HepG2 (cell line): ENCODE results near the gene AHSG. TPM values are rescaled to one million over a fixed set of nuclear protein-coding genes. Genes with fewer than 3 reads are reported as not detected.
A peak's percentile ranks its signal among the peaks of the same experiment; 100 is the strongest.

Experiments used
- ATAC-seq: fragments of 200-7000 bp; cut with Tn5 transposase; 3 replicates; pipeline ENCODE4 v1.9.1; 2020; ENCODE audit warnings: mild to moderate bottlenecking, moderate library complexity
- BruUV-seq: library from RNA; stranded (reverse); fragments of 400-500 nt; replicated peaks from 2 replicates; lab custom pipeline; 2021; lab: Mats Ljungman, UMichigan
- CTCF ChIA-PET: fragments of 300-600 bp; formaldehyde crosslinking; extraction: SDS; loops from one replicate; lab custom pipeline; 2021; ENCODE audit warnings: low total read pairs, inconsistent platforms, low intra/inter-chr PET ratio; lab: Yijun Ruan, JAX
- POLR2A ChIA-PET: fragments of 350-600 bp; sonication (Branson Sonifier 250); formaldehyde crosslinking; loops from one replicate; lab custom pipeline; 2020; ENCODE audit warnings: antibody characterized with exemption, inconsistent platforms; lab: Yijun Ruan, JAX
- DNase-seq: peaks from one replicate; pipeline ENCODE4 v3.0.0-alpha.2; 2015; ENCODE audit warnings: low spot score
- FAIRE-seq: peaks from 3 replicates; lab custom pipeline; 2011; peaks lifted over from hg19 to GRCh38; lab: Jason Lieb, UNC
- H2AFZ ChIP-seq: one replicate; pipeline ENCODE4 v1.6.1; 2011; ENCODE audit warnings: low read length, inconsistent platforms
- H3K27ac ChIP-seq: fragments of 300-600 bp; 3 replicates; pipeline ENCODE4 v1.8.0; 2011; ENCODE audit warnings: mixed run types, mild to moderate bottlenecking, mixed read lengths, low read length, inconsistent platforms; ENCODE audit not compliant: insufficient read depth; ENCODE audit errors: extremely low read length
- H3K27me3 ChIP-seq, 2 experiments: fragments of 200-600 bp in 1 of 2; 2 replicates in 1 of 2; 3 replicates in 1 of 2; pipeline versions ENCODE4 v1.6.0 to v1.8.0; 2011; ENCODE audit warnings: low read length in 2 of 2, mild to moderate bottlenecking in 2 of 2, moderate library complexity in 2 of 2, inconsistent platforms in 1 of 2; ENCODE audit not compliant: insufficient read depth in 2 of 2, control insufficient read depth in 1 of 2
- H3K36me3 ChIP-seq, 2 experiments: fragments of 200-600 bp in 1 of 2; replicated peaks in 1 of 2; 2 replicates in 1 of 2; 3 replicates in 1 of 2; pipeline versions ENCODE4 v1.5.1 to v1.8.0; 2011; ENCODE audit warnings: low read length in 2 of 2, inconsistent platforms in 1 of 2; ENCODE audit not compliant: insufficient read depth in 2 of 2, control insufficient read depth in 1 of 2
- H3K4me1 ChIP-seq: 2 replicates; pipeline ENCODE4 v1.5.1; 2012; ENCODE audit warnings: low read length, inconsistent platforms; ENCODE audit not compliant: insufficient read depth
- H3K4me2 ChIP-seq: 2 replicates; pipeline ENCODE4 v1.6.0; 2011; ENCODE audit warnings: low read depth, low read length, inconsistent platforms
- H3K4me3 ChIP-seq, 3 experiments: fragments of 200-600 bp in 1 of 3; sonication (generic), shearing (Covaris generic) in 1 of 3; replicated peaks in 1 of 3; 2 replicates each; pipeline ENCODE4 v1.5.1; 2011 to 2016; ENCODE audit warnings: low read length in 3 of 3, inconsistent platforms in 2 of 3, low read depth in 2 of 3, mild to moderate bottlenecking in 2 of 3, control low read depth in 1 of 3, mixed read lengths in 1 of 3; ENCODE audit not compliant: insufficient read depth in 1 of 3
- H3K79me2 ChIP-seq: one replicate; pipeline ENCODE4 v1.6.1; 2011; ENCODE audit warnings: low read length, inconsistent platforms; ENCODE audit not compliant: insufficient read depth
- H3K9ac ChIP-seq: 2 replicates; pipeline ENCODE4 v1.6.0; 2011; ENCODE audit warnings: mild to moderate bottlenecking, low read depth, low read length, inconsistent platforms; ENCODE audit not compliant: insufficient read depth
- H3K9me3 ChIP-seq: 2 replicates; pipeline ENCODE4 v1.5.1; 2012; ENCODE audit warnings: mild to moderate bottlenecking, low read length
- H4K20me1 ChIP-seq: 2 replicates; pipeline ENCODE4 v1.6.0; 2011; ENCODE audit warnings: inconsistent platforms, mild to moderate bottlenecking, low read length, moderate library complexity; ENCODE audit not compliant: insufficient read depth
- BORCS8-MEF2B ChIP-seq: sonication (generic); formaldehyde crosslinking; IDR thresholded peaks from 2 replicates; pipeline ENCODE4 v1.8.0; 2022; ENCODE audit warnings: mild to moderate bottlenecking, missing genetic modification reagents
- FIP1L1 ChIP-seq: fragments of 200-400 bp; formaldehyde crosslinking; IDR thresholded peaks from 2 replicates; pipeline ENCODE4 v1.6.1; 2018; ENCODE audit warnings: low read depth, mild to moderate bottlenecking, low read length, moderate library complexity, borderline replicate concordance; ENCODE audit not compliant: insufficient read depth
- MED1 ChIP-seq: sonication (generic); formaldehyde crosslinking; IDR thresholded peaks from 2 replicates; pipeline ENCODE4 v1.4.0; 2020; ENCODE audit warnings: missing genetic modification reagents
- RBFOX2 ChIP-seq: fragments of 200-400 bp; formaldehyde crosslinking; IDR thresholded peaks from 2 replicates; pipeline ENCODE4 v1.6.1; 2017; ENCODE audit warnings: low read depth, mild to moderate bottlenecking, low read length
- SMAD3 ChIP-seq: sonication (generic); formaldehyde crosslinking; IDR thresholded peaks from 2 replicates; pipeline ENCODE4 v1.4.0; 2020; ENCODE audit warnings: missing genetic modification reagents
- ZNF264 ChIP-seq: sonication (generic); formaldehyde crosslinking; IDR thresholded peaks from 2 replicates; pipeline ENCODE4 v1.4.0; 2020; ENCODE audit warnings: missing genetic modification reagents
- WGBS: methylation state at CpG from one replicate; pipeline ENCODE4 v1.1.6; 2017; ENCODE audit warnings: low lambda C conversion rate; 5-methylcytosine and 5-hydroxymethylcytosine counted together
- in situ Hi-C: cut with HindIII; loops from 2 replicates; pipeline ENCODE4 v1.10.0; 2017; ENCODE audit warnings: low pct_unique_long_range_greater_than_20kb; ENCODE audit not compliant: extremely low pct_ligation_motif_present
- intact Hi-C: fragments of 100-400 bp; cut with micrococcal nuclease; formaldehyde crosslinking; loops from one replicate; pipeline ENCODE4 v1.10.0; 2022; ENCODE audit not compliant: unreplicated experiment
- polyA plus RNA-seq, 8 experiments: library from polyadenylated mRNA; depleted of rRNA in 3 of 8; stranded (reverse) in 7 of 8; unstranded in 1 of 8; fragments of >200 nt; fragmentation: Illumina TruSeq in 4 of 8; extraction: Trizol in 4 of 8; gene quantifications; 2 replicates each; pipeline versions ENCODE4 v1.2.1 to v1.2.3, GENCODE V29; 2011 to 2016; ENCODE audit warnings: low read depth in 4 of 8, missing spikeins in 1 of 8, mixed read lengths in 1 of 8; ENCODE audit not compliant: insufficient read depth in 1 of 8
- total RNA-seq, 5 experiments: library from RNA; depleted of rRNA; stranded (reverse); fragments of >200 nt; fragmentation: Illumina TruSeq; extraction: Trizol; gene quantifications; 2 replicates each; pipeline ENCODE4 v1.2.3, GENCODE V29; 2016; ENCODE audit warnings: low read depth in 1 of 5
- TF ChIP-seq, protein P1 (sequence below): sonication (generic); formaldehyde crosslinking; IDR thresholded peaks from 2 replicates; pipeline ENCODE4 v1.5.0; 2020; ENCODE audit warnings: missing genetic modification reagents
- TF ChIP-seq, protein P2 (sequence below): sonication (generic); formaldehyde crosslinking; IDR thresholded peaks from 2 replicates; pipeline ENCODE4; 2020; ENCODE audit warnings: missing genetic modification reagents, mild to moderate bottlenecking, borderline replicate concordance
- TF ChIP-seq, protein P3 (sequence below): sonication (generic); formaldehyde crosslinking; IDR thresholded peaks from 2 replicates; pipeline ENCODE4 v1.4.0; 2020; ENCODE audit warnings: missing genetic modification reagents
- TF ChIP-seq, protein P4 (sequence below): IDR thresholded peaks from 2 replicates; pipeline ENCODE4 v1.6.1; 2016; ENCODE audit warnings: low read depth, control low read depth

AHSG gene
- total and polyA plus RNA-seq, 2 of the 13 experiments (the other 11 are each of a cell fraction or from before 2014, with no cell fraction given): 2,043 to 19,152 TPM

DNA sequence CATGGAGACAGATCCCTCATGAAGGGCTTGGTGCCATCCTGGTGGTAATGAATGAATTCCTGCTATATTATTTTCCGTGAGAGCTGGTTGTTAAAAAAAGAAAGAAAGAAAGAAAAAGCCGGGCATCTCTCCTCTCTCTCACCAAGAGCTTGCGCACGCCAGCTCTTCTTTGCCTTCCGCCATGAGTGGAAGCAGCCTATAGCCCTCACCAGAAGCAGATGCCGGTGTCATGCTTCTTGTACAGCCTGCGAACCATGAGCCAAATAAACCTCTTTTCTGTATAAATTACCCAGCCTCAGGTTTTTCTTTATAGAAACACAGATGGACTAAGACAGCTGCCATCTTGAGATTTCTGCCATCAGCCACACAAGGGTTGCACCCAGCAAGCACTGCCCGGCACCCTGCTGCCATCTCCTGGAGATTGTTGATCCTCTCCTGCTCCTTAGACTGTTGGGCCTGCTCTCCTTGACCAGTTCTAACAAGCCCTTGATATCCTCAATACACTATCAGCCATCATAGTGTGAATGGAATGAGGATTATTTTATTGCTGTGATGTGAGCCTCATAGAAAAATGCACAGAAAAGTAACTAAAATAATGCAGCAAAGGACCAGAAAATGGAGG is 3.5 kb upstream of the AHSG start (continued):
- TF ChIP-seq FIP1L1 (no peak), BORCS8-MEF2B (CRISPR knock-in tag) (no peak), MED1 (CRISPR knock-in tag) (peak; percentile 53; the same call in 1 of the 2 replicates)
- TF ChIP-seq, protein P1, sequence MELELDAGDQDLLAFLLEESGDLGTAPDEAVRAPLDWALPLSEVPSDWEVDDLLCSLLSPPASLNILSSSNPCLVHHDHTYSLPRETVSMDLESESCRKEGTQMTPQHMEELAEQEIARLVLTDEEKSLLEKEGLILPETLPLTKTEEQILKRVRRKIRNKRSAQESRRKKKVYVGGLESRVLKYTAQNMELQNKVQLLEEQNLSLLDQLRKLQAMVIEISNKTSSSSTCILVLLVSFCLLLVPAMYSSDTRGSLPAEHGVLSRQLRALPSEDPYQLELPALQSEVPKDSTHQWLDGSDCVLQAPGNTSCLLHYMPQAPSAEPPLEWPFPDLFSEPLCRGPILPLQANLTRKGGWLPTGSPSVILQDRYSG (CRISPR knock-in tag): no peak
- TF ChIP-seq, protein P2, sequence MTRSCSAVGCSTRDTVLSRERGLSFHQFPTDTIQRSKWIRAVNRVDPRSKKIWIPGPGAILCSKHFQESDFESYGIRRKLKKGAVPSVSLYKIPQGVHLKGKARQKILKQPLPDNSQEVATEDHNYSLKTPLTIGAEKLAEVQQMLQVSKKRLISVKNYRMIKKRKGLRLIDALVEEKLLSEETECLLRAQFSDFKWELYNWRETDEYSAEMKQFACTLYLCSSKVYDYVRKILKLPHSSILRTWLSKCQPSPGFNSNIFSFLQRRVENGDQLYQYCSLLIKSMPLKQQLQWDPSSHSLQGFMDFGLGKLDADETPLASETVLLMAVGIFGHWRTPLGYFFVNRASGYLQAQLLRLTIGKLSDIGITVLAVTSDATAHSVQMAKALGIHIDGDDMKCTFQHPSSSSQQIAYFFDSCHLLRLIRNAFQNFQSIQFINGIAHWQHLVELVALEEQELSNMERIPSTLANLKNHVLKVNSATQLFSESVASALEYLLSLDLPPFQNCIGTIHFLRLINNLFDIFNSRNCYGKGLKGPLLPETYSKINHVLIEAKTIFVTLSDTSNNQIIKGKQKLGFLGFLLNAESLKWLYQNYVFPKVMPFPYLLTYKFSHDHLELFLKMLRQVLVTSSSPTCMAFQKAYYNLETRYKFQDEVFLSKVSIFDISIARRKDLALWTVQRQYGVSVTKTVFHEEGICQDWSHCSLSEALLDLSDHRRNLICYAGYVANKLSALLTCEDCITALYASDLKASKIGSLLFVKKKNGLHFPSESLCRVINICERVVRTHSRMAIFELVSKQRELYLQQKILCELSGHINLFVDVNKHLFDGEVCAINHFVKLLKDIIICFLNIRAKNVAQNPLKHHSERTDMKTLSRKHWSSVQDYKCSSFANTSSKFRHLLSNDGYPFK: 0 out of 2 replicates have a peak, but pooled peaks have one; percentile 17

DNA sequence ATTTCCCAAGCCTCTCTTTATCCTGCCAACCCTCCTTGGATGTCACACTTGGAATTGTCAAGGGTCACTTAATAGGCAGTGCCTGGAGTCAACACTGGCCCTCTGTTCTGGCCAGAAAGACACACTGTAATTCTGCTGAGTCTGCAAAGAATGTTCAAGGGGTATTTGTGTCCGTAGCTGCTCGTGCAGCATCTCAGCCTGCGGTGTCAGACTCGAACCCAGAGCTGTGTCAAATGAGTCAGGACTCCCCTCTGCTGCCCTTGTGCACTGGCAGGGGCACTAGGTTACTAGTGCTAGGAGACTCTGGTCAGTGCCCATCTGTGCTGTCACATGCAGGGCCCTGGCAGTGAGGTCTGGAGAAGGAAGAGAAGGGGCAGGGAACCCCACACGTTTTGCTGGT is 795 bp upstream of the AHSG start:
- Histone ChIP-seq H3K9me3 (no peaks in the 10 kb centered on the region), H3K27ac (peak overlapping the region; percentile 93), H2AFZ (no peak overlapping the region), H3K4me2 (peak overlapping the region; percentile 92), H3K9ac (peak overlapping the region; percentile 86), H3K4me3 (peak overlapping the region in 2 of 3 experiments; percentile 26 to 76; a peak in 3 of 6 replicates), H3K36me3 (peaks cover 8 to 26% of the 10 kb centered on the region in 2 experiments), H3K4me1 (peaks cover 96% of the 10 kb centered on the region), H3K79me2 (peaks cover 31% of the 10 kb centered on the region), H3K27me3 (no peaks in the 10 kb centered on the region; a peak in 1 of 5 replicates), H4K20me1 (peaks cover 28% of the 10 kb centered on the region)
- peak; percentile 3; the same call in 2 of the 3 replicates for ATAC-seq
- in situ Hi-C loops (loop anchor here (10.0 kb wide), 1 partner anchor 143 kb away; no protein-coding TSS in a partner anchor), intact Hi-C loops (loop anchor here (2.0 kb wide), 2 partner anchors 13 to 41 kb away; partner anchors contain the start of gene DNAJB11)
- FAIRE-seq: no peak
- ChIA-PET POLR2A (interaction anchor here (0.6 to 27.1 kb wide), 8 partner anchors 9 to 209 kb away, joined by 3 to 854 read pairs (median 3); partner anchors contain the start of genes DNAJB11 and TBCCD1), CTCF (interaction anchor here (1.0 kb wide), 1 partner anchor 13 kb away, joined by 3 read pairs; no protein-coding TSS in a partner anchor)
- WGBS: 48% methylated on average over 4 of the region's 5 CpGs
- DNase-seq: no peak
- TSS peak; percentile 99 for BruUV-seq
- TF ChIP-seq ZNF264: no peak
- TF ChIP-seq, protein P3, sequence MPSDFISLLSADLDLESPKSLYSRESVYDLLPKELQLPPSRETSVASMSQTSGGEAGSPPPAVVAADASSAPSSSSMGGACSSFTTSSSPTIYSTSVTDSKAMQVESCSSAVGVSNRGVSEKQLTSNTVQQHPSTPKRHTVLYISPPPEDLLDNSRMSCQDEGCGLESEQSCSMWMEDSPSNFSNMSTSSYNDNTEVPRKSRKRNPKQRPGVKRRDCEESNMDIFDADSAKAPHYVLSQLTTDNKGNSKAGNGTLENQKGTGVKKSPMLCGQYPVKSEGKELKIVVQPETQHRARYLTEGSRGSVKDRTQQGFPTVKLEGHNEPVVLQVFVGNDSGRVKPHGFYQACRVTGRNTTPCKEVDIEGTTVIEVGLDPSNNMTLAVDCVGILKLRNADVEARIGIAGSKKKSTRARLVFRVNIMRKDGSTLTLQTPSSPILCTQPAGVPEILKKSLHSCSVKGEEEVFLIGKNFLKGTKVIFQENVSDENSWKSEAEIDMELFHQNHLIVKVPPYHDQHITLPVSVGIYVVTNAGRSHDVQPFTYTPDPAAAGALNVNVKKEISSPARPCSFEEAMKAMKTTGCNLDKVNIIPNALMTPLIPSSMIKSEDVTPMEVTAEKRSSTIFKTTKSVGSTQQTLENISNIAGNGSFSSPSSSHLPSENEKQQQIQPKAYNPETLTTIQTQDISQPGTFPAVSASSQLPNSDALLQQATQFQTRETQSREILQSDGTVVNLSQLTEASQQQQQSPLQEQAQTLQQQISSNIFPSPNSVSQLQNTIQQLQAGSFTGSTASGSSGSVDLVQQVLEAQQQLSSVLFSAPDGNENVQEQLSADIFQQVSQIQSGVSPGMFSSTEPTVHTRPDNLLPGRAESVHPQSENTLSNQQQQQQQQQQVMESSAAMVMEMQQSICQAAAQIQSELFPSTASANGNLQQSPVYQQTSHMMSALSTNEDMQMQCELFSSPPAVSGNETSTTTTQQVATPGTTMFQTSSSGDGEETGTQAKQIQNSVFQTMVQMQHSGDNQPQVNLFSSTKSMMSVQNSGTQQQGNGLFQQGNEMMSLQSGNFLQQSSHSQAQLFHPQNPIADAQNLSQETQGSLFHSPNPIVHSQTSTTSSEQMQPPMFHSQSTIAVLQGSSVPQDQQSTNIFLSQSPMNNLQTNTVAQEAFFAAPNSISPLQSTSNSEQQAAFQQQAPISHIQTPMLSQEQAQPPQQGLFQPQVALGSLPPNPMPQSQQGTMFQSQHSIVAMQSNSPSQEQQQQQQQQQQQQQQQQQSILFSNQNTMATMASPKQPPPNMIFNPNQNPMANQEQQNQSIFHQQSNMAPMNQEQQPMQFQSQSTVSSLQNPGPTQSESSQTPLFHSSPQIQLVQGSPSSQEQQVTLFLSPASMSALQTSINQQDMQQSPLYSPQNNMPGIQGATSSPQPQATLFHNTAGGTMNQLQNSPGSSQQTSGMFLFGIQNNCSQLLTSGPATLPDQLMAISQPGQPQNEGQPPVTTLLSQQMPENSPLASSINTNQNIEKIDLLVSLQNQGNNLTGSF: 0 out of 2 replicates have a peak, but pooled peaks have one; percentile 42
- TF ChIP-seq RBFOX2: peak; percentile 62
- TF ChIP-seq, protein P4, sequence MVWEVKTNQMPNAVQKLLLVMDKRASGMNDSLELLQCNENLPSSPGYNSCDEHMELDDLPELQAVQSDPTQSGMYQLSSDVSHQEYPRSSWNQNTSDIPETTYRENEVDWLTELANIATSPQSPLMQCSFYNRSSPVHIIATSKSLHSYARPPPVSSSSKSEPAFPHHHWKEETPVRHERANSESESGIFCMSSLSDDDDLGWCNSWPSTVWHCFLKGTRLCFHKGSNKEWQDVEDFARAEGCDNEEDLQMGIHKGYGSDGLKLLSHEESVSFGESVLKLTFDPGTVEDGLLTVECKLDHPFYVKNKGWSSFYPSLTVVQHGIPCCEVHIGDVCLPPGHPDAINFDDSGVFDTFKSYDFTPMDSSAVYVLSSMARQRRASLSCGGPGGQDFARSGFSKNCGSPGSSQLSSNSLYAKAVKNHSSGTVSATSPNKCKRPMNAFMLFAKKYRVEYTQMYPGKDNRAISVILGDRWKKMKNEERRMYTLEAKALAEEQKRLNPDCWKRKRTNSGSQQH (CRISPR knock-in tag): 0 out of 2 replicates have a peak, but pooled peaks have one; percentile 5
- 0 out of 2 replicates have a peak, but pooled peaks have one; percentile 27 for TF ChIP-seq SMAD3 (CRISPR knock-in tag)
